ENCODE results near the gene PCED1B.

Gene PCED1B

GRCh38 chr12:47184229-47184628, 104.8 kb downstream of the PCED1B start:
- no peak for TF ChIP-seq CTCF (IDR thresholded peaks at IDR 0.05; ENCODE audit: insufficient read depth, low read depth, low read length, missing control alignments)
- no peak for DNase-seq (ENCODE audit: low read depth)
- H3K4me3 ChIP-seq (ENCODE audit: low read depth, low read length) = no peak overlapping the region

DNA sequence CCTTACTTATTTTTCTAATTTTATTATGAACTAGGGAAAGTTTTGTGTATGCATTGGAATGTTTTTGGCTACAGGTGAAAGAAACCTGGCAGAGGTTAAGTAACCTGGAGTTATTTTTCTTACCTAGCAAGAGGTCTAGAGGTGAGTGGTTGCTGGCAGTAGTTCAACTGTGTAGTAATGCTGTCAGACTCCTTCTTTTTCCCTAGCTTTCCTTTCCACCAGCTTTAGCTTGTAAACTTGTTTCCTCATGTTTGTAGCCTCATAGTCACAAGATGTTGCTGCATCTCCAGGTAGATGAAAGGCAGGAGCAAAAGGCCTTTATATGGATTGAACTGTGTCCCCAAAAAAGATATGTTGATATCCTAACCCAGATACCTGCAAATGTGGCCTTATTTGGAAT, 105.4 kb downstream of the PCED1B start:
- no peak for TF ChIP-seq CTCF (IDR thresholded peaks at IDR 0.05; ENCODE audit: insufficient read depth, low read depth, low read length, missing control alignments)
- no peak overlapping the region for H3K4me3 ChIP-seq (ENCODE audit: low read depth, low read length)
- DNase-seq (ENCODE audit: low read depth) = no peak

- TF ChIP-seq CTCF (IDR thresholded peaks at IDR 0.05; ENCODE audit: insufficient read depth, low read depth, low read length, missing control alignments) = no peak
- no peak for DNase-seq (ENCODE audit: low read depth)
Measured at GRCh38 chr12:47186246-47186645, 106.8 kb downstream of the PCED1B start.

GRCh38 chr12:47188576-47189441, 109.4 kb downstream of the PCED1B start:
- H3K4me3 ChIP-seq (ENCODE audit: low read depth, low read length) = no peak overlapping the region
- TF ChIP-seq CTCF (IDR thresholded peaks at IDR 0.05; ENCODE audit: insufficient read depth, low read depth, low read length, missing control alignments) = no peak
- no peak for DNase-seq (ENCODE audit: low read depth)

More at GRCh38 chr12:47186246-47186645, 106.8 kb downstream of the PCED1B start:
- no peak overlapping the region for H3K4me3 ChIP-seq (ENCODE audit: low read depth, low read length)

DNA sequence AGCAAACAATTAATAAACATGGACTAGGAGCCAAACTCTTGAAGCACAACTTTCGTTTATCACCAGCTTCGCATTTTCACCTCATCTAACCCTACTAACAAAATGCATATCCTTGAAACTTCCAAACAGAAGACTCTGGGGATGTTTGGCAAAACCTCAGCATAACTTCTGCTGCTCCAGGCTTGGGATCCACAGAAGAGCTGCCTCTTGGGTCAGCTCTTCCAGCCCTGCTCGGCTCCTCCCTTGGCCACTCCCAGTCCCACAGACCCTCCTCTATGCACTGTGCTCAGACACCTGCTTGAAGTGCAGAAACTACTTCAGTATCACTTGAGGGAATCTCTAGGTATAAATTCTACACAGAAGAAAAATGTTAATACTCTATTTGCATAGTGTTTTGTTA, 110.3 kb downstream of the PCED1B start:
- H3K4me3 ChIP-seq (ENCODE audit: low read depth, low read length) = no peak overlapping the region
- DNase-seq (ENCODE audit: low read depth) = no peak
- no peak for TF ChIP-seq CTCF (IDR thresholded peaks at IDR 0.05; ENCODE audit: insufficient read depth, low read depth, low read length, missing control alignments)

DNA sequence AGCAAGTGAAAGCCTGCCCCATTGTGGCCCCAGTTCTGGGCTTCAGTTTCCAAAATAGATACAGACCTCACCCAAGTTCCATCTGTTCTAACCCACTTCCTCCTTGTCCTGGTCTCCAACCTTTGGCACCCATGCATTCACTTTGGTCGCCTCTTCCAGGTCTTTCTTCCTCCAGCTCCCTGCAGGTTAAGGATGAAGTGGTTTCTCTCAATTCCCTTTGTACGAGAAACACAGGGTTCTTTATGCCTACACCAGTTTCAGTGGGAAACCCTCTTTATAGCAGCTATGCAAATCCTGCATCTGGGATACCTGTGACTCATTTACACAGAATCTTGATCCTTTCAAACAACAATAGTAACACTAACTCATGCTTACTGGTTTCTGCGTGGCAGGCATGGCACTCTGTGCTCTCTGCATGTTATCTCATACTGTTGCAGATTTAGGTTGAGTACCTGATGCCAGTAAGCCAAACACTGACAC, 110.9 kb downstream of the PCED1B start:
- DNase-seq (ENCODE audit: low read depth) = peak; percentile 11
- no peak overlapping the region for H3K4me3 ChIP-seq (ENCODE audit: low read depth, low read length)
- TF ChIP-seq CTCF (IDR thresholded peaks at IDR 0.05; ENCODE audit: insufficient read depth, low read depth, low read length, missing control alignments) = no peak
